Natural killer cell (primary cell): Measurements from ENCODE around the gene PRCP. TPM values are rescaled to one million over a fixed set of nuclear protein-coding genes. Genes with fewer than 3 reads are reported as not detected.

Source experiments
- ATAC-seq, 3 donors: fragments of 150-1000 bp in 2 of 3; fragments of 200-7000 bp in 1 of 3; cut with Tn5 transposase; 1 replicate in 1 of 3; 2 replicates in 2 of 3; pipeline ENCODE4 v1.10.0; 2021; ENCODE audit warnings: mild to moderate bottlenecking in 2 of 3, moderate library complexity in 2 of 3
- DNase-seq, 2 donors: peaks; one replicate each; pipeline versions ENCODE4 v3.0.0 to v3.0.0-alpha.2; 2013 to 2021; ENCODE audit warnings: mixed read lengths in 1 of 2
- H3K27ac ChIP-seq: one replicate; pipeline ENCODE4 v1.5.1; 2013; ENCODE audit warnings: mild to moderate bottlenecking, low read length
- H3K27me3 ChIP-seq: one replicate; pipeline ENCODE4 v1.6.1; 2013; ENCODE audit warnings: low read length; ENCODE audit not compliant: control insufficient read depth, insufficient read depth
- H3K36me3 ChIP-seq: one replicate; pipeline ENCODE4 v1.6.1; 2013; ENCODE audit warnings: low read length; ENCODE audit not compliant: control insufficient read depth, insufficient read depth
- H3K4me1 ChIP-seq: one replicate; pipeline ENCODE4 v1.6.1; 2013; ENCODE audit warnings: low read length; ENCODE audit not compliant: control insufficient read depth, insufficient read depth
- H3K4me3 ChIP-seq: one replicate; pipeline ENCODE4 v1.5.1; 2013; ENCODE audit warnings: low read length
- H3K9me3 ChIP-seq: one replicate; pipeline ENCODE4 v1.6.1; 2013; ENCODE audit warnings: low read length; ENCODE audit not compliant: control insufficient read depth, insufficient read depth
- H3K27ac Mint-ChIP-seq, 2 donors: one replicate each; pipeline ENCODE4 v1.8.0; 2022; ENCODE audit warnings: mild to moderate bottlenecking in 2 of 2, mixed read lengths in 2 of 2, moderate library complexity in 1 of 2
- H3K27me3 Mint-ChIP-seq, 2 donors: one replicate each; pipeline ENCODE4 v1.8.0; 2022; ENCODE audit warnings: low read depth in 2 of 2, mixed read lengths in 2 of 2
- H3K36me3 Mint-ChIP-seq: one replicate; pipeline ENCODE4 v1.8.0; 2022; ENCODE audit warnings: mixed read lengths
- H3K4me1 Mint-ChIP-seq, 2 donors: one replicate each; pipeline ENCODE4 v1.8.0; 2022; ENCODE audit warnings: mixed read lengths in 2 of 2
- H3K4me3 Mint-ChIP-seq: one replicate; pipeline ENCODE4 v1.8.0; 2022; ENCODE audit warnings: mild to moderate bottlenecking, moderate library complexity, mixed read lengths
- H3K9me3 Mint-ChIP-seq, 2 donors: one replicate each; pipeline ENCODE4 v1.8.0; 2022; ENCODE audit warnings: mixed read lengths in 2 of 2
- WGBS: methylation state at CpG from one replicate; pipeline ENCODE4 v1.1.7; 2013; ENCODE audit warnings: missing lambda C conversion rate; ENCODE audit not compliant: insufficient coverage; 5-methylcytosine and 5-hydroxymethylcytosine counted together
- intact Hi-C: fragments of 100-400 bp; cut with micrococcal nuclease; formaldehyde crosslinking; loops from one replicate; pipeline ENCODE4 v1.14.2; 2022
- total RNA-seq, 4 donors: library from RNA; stranded (reverse); fragments of 120-200 nt in 1 of 4; gene quantifications; one replicate each; pipeline versions ENCODE4 v1.2.3 to v1.2.4, GENCODE V29; 2013 to 2022
- TF ChIP-seq, protein P1 (sequence below): fragments of 200-600 bp; IDR thresholded peaks from one replicate; pipeline ENCODE4 v1.8.0; 2022; ENCODE audit warnings: antibody characterized with exemption

Gene PRCP
- total RNA-seq, 3 donors from 2014 or later (not counting 1 experiment from before 2014, with no cell fraction given): 28.1 to 30.0 (median 30.0) TPM

DNA sequence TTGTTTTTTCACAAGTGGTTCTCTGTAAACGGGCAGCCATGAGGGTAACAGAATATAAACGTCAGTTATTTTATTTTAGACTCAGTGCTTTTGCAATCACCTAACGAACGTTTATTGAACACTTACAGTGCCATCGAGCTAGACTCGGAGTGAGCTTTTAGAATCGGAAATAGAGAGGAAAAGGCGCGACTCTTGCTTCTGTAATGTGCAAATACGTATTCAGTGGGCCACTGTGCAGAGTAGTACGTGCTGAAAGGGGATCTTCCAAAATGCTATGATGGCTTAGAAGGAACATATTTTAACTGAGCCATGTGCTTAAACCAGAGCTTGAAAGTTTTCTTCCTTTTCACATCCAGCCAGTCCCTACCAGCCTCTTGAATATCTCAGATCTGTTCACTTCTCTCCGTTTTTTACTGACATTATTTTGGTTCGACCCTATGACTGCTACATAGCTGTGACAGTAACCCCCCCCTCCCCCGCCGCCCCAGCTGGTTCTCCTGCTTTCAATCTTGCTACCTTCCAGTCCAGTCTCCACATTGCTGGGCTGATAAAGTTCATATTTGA lies 1.8 kb upstream of the PRCP start:
- H3K27me3 ChIP-seq: no peaks in the 10 kb centered on the region
- H3K4me1 ChIP-seq: peaks cover 32% of the 10 kb centered on the region
- peak overlapping the region; percentile 94 for H3K4me3 ChIP-seq
- no peaks in the 10 kb centered on the region for H3K36me3 ChIP-seq
- WGBS: 2% methylated on average over 15 of the region's 15 CpGs
- no peaks in the 10 kb centered on the region for H3K9me3 ChIP-seq
- intact Hi-C loops: loop anchor here (1.0 to 2.0 kb wide), 6 partner anchors 35 to 384 kb away; partner anchors contain the start of genes ANKRD42, CCDC90B and RAB30
- no peaks in the 10 kb centered on the region for H3K36me3 Mint-ChIP-seq
- H3K27me3 Mint-ChIP-seq: no peaks in the 10 kb centered on the region
- TF ChIP-seq, protein P1, sequence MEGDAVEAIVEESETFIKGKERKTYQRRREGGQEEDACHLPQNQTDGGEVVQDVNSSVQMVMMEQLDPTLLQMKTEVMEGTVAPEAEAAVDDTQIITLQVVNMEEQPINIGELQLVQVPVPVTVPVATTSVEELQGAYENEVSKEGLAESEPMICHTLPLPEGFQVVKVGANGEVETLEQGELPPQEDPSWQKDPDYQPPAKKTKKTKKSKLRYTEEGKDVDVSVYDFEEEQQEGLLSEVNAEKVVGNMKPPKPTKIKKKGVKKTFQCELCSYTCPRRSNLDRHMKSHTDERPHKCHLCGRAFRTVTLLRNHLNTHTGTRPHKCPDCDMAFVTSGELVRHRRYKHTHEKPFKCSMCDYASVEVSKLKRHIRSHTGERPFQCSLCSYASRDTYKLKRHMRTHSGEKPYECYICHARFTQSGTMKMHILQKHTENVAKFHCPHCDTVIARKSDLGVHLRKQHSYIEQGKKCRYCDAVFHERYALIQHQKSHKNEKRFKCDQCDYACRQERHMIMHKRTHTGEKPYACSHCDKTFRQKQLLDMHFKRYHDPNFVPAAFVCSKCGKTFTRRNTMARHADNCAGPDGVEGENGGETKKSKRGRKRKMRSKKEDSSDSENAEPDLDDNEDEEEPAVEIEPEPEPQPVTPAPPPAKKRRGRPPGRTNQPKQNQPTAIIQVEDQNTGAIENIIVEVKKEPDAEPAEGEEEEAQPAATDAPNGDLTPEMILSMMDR: no peak
- H3K4me1 Mint-ChIP-seq: peaks cover 46 to 52% of the 10 kb centered on the region in 2 donors
- DNase-seq (peak in 1 of 2 donors; percentile 49), ATAC-seq (peak in 1 of 3 donors; percentile 1)
- H3K9me3 Mint-ChIP-seq: no peaks in the 10 kb centered on the region
- H3K27ac ChIP-seq: peak overlapping the region; percentile 99
- H3K4me3 Mint-ChIP-seq: peak overlapping the region; percentile 98
- H3K27ac Mint-ChIP-seq: peak overlapping the region; percentile 97 to 99

DNA sequence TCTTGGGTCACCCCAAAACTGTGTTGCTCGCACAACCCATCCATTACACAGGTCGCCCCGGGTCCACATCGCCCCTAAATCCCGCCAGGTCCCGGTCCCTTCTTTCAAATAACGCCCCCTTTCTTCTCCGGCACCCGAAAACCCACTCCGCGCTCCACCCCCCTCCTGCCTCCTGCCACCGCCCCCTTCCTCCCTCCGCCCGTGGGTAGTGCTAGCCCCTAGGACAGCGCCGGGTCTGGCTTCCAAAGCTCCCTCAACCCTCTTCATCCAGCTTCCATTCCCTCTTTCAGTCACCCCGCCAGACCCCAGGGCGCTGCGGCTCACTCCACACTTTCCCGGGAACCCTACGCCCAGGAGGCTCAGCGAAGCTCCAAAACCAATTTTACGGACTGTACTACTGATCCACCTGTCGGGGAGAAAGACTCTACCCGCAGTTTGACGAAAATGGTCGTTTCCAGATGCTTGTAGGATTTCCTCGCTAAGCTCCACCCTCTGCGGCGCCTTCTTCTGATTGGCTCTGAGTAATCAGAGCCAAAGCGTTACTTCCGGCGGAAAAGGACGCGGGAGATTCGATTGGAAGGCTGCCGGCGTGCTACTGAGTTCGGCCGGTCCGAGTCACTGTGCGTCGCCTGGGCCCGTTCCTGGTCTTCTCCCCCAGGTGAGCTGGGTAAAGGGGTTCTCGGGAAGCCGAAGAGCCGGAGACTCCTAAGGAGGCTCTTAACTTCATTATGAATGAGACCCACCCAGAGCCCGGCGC lies 1.1 kb upstream of the PRCP start, which contains the start of gene DDIAS:
Gene DDIAS, plus strand, starts transcription at position 572 of the 757 bp plus-strand sequence. CDS start 13,003 bp downstream, outside the sequence.
- TF ChIP-seq, protein P1: no peak
- Mint-ChIP-seq H3K4me3 (peak within 1 kb of the TSS; percentile 98), H3K27me3 (no peaks in the 10 kb centered on the region), H3K4me1 (peaks cover 50 to 57% of the 10 kb centered on the region in 2 donors), H3K27ac (peak within 1 kb of the TSS; percentile 97 to 99), H3K36me3 (no peaks in the 10 kb centered on the region), H3K9me3 (no peaks in the 10 kb centered on the region)
- peaks cover 32% of the 10 kb centered on the region for H3K4me1 ChIP-seq
- no peaks in the 10 kb centered on the region for H3K9me3 ChIP-seq
- DNase-seq: peak; percentile 88 to 98
- WGBS: under 1% methylated on average over 49 of the region's 49 CpGs
- H3K4me3 ChIP-seq: peak within 1 kb of the TSS; percentile 94
- no peaks in the 10 kb centered on the region for H3K27me3 ChIP-seq
- peak; percentile 68 to 83 (median 74) for ATAC-seq
- H3K27ac ChIP-seq: peak within 1 kb of the TSS; percentile 99
- intact Hi-C loops: loop anchor here (1.0 to 2.0 kb wide), 6 partner anchors 35 to 385 kb away; partner anchors contain the start of genes ANKRD42, CCDC90B and RAB30
- no peaks in the 10 kb centered on the region for H3K36me3 ChIP-seq

DNA sequence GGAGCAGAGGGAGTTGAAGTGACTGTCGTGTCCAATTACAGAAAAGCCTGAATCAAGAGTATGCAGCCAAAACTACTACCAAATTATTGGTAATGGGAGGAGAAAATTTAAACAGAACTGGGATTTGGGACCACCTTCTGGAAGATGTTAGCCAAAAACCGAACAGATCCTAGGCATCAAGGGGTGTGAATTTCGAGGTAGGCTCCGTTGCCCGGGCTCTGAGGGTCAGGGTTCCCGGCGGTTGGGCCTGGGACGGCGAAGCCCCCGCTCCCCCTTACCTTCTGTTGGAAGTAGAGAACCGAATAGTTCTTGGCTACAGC lies 313 bp downstream of the PRCP start:
- H3K27ac Mint-ChIP-seq: peak overlapping the region; percentile 97 to 99
- H3K9me3 Mint-ChIP-seq: no peaks in the 10 kb centered on the region
- Histone ChIP-seq H3K4me3 (peak overlapping the region; percentile 94), H3K27me3 (no peaks in the 10 kb centered on the region), H3K27ac (peak overlapping the region; percentile 99), H3K4me1 (peaks cover 32% of the 10 kb centered on the region), H3K9me3 (no peaks in the 10 kb centered on the region), H3K36me3 (no peaks in the 10 kb centered on the region)
- TF ChIP-seq, protein P1: no peak
- peak overlapping the region; percentile 98 for H3K4me3 Mint-ChIP-seq
- intact Hi-C loops: loop anchor here (2.0 kb wide), 3 partner anchors 33 to 293 kb away; partner anchors contain the start of gene ANKRD42
- H3K4me1 Mint-ChIP-seq: peaks cover 50 to 63% of the 10 kb centered on the region in 2 donors
- H3K27me3 Mint-ChIP-seq: no peaks in the 10 kb centered on the region
- no peaks in the 10 kb centered on the region for H3K36me3 Mint-ChIP-seq
- no peak for DNase-seq
- WGBS: 3% methylated on average over 11 of the region's 11 CpGs
- no peak for ATAC-seq
